K562 (cell line): Measurements from ENCODE around the gene FAM240A. TPM values are rescaled to one million over a fixed set of nuclear protein-coding genes. Genes with fewer than 3 reads are reported as not detected.

Source experiments
- ATAC-seq: fragments of 200-7000 bp; cut with Tn5 transposase; 3 replicates; pipeline ENCODE4 v1.9.1; 2020; ENCODE audit warnings: moderate library complexity
- BruUV-seq: library from RNA; stranded (reverse); fragments of 400-500 nt; replicated peaks from 2 replicates; lab custom pipeline; 2021; lab: Mats Ljungman, UMichigan
- CTCF ChIA-PET: fragments of 300-600 bp; formaldehyde crosslinking; extraction: SDS; loops from one replicate; lab custom pipeline; 2021; ENCODE audit warnings: low intra/inter-chr PET ratio; lab: Yijun Ruan, JAX
- POLR2A ChIA-PET: fragments of 300-600, 350-650 bp; sonication (Branson Sonifier 250); formaldehyde crosslinking; extraction: SDS; loops from one replicate; lab custom pipeline; 2021; ENCODE audit warnings: antibody characterized with exemption, inconsistent platforms; lab: Yijun Ruan, JAX
- DNase-seq, 4 experiments: peaks; one replicate each; pipeline versions ENCODE4 v3.0.0 to v3.0.0-alpha.2; 2011 to 2018; ENCODE audit warnings: low spot score in 3 of 4, mixed read lengths in 3 of 4; ENCODE audit errors: extremely low read depth in 1 of 4
- FAIRE-seq: peaks from 2 replicates; lab custom pipeline; 2011; peaks lifted over from hg19 to GRCh38; lab: Jason Lieb, UNC
- H2AFZ ChIP-seq: 2 replicates; pipeline ENCODE4 v1.6.0; 2011; ENCODE audit warnings: low read depth, low read length, control low read depth, inconsistent platforms
- H3K27ac ChIP-seq: fragments of 200-600 bp; 3 replicates; pipeline ENCODE4 v1.8.0; 2011; ENCODE audit warnings: low read depth, mild to moderate bottlenecking, control low read depth, inconsistent platforms, low read length, moderate library complexity, mixed read lengths; ENCODE audit errors: extremely low read depth
- H3K27me3 ChIP-seq, 2 experiments: fragments of 300-600 bp in 1 of 2; 2 replicates in 1 of 2; 3 replicates in 1 of 2; pipeline versions ENCODE4 v1.6.0 to v1.8.0; 2011; ENCODE audit warnings: inconsistent platforms in 2 of 2, low read length in 2 of 2, mild to moderate bottlenecking in 1 of 2, mixed read lengths in 1 of 2, moderate library complexity in 1 of 2; ENCODE audit not compliant: control insufficient read depth in 2 of 2, insufficient read depth in 2 of 2
- H3K36me3 ChIP-seq: fragments of 300-600 bp; 3 replicates; pipeline ENCODE4 v1.8.0; 2011; ENCODE audit warnings: mild to moderate bottlenecking, low read length, inconsistent platforms; ENCODE audit not compliant: control insufficient read depth, insufficient read depth
- H3K4me1 ChIP-seq, 2 experiments: fragments of 200-600 bp in 1 of 2; replicated peaks in 1 of 2; 2 replicates in 1 of 2; 3 replicates in 1 of 2; pipeline versions ENCODE4 v1.5.1 to v1.8.0; 2011; ENCODE audit warnings: inconsistent platforms in 2 of 2, low read length in 2 of 2, mild to moderate bottlenecking in 1 of 2, mixed read lengths in 1 of 2, moderate library complexity in 1 of 2; ENCODE audit not compliant: control insufficient read depth in 2 of 2, insufficient read depth in 2 of 2
- H3K4me2 ChIP-seq: 2 replicates; pipeline ENCODE4 v1.6.1; 2011; ENCODE audit warnings: low read length, control low read depth, inconsistent platforms, mixed read lengths; ENCODE audit not compliant: insufficient read depth
- H3K4me3 ChIP-seq: fragments of 200-600 bp; sonication (generic), shearing (Covaris generic); 2 replicates; pipeline ENCODE4 v1.5.1; 2016; ENCODE audit warnings: control low read depth, inconsistent platforms
- H3K79me2 ChIP-seq: fragments of 200-600 bp; 3 replicates; pipeline ENCODE4 v1.8.0; 2011; ENCODE audit warnings: low read length, inconsistent platforms; ENCODE audit not compliant: control insufficient read depth, insufficient read depth
- H3K9ac ChIP-seq, 2 experiments: 2 replicates each; pipeline versions ENCODE4 v1.6.0 to v1.6.1; 2011; ENCODE audit warnings: low read depth in 2 of 2, low read length in 2 of 2, control low read depth in 1 of 2, inconsistent platforms in 1 of 2, mild to moderate bottlenecking in 1 of 2, mixed read lengths in 1 of 2; ENCODE audit not compliant: insufficient read depth in 1 of 2
- H3K9me1 ChIP-seq: one replicate; pipeline ENCODE4 v1.6.0; 2011; ENCODE audit warnings: inconsistent platforms, mild to moderate bottlenecking, low read length, moderate library complexity; ENCODE audit not compliant: control insufficient read depth, insufficient read depth
- H3K9me3 ChIP-seq: replicated peaks from 2 replicates; pipeline ENCODE4 v1.5.1; 2011; ENCODE audit warnings: low read depth, low read length, inconsistent platforms; ENCODE audit not compliant: control insufficient read depth, insufficient read depth
- H4K20me1 ChIP-seq: replicated peaks from 2 replicates; pipeline ENCODE4 v1.6.1; 2011; ENCODE audit warnings: low read length, inconsistent platforms, mixed read lengths; ENCODE audit not compliant: control insufficient read depth, insufficient read depth
- ARHGAP35 ChIP-seq: fragments of 450-650 bp; IDR thresholded peaks from 2 replicates; pipeline ENCODE4 v1.6.1; 2018; ENCODE audit not compliant: partially characterized antibody
- ASH1L ChIP-seq: fragments of 450-650 bp; IDR thresholded peaks from 2 replicates; pipeline ENCODE4 v1.6.1; 2018; ENCODE audit warnings: borderline replicate concordance, mild to moderate bottlenecking, low read depth; ENCODE audit not compliant: partially characterized antibody
- CHD2 ChIP-seq: IDR thresholded peaks from 2 replicates; pipeline ENCODE4 v1.6.1; 2011; ENCODE audit warnings: low read depth, low read length
- ESRRB ChIP-seq: fragments of 250-450 bp; sonication (Bioruptor Pico); IDR thresholded peaks from 2 replicates; pipeline ENCODE4 v1.5.0; 2020; ENCODE audit warnings: mild to moderate bottlenecking, moderate library complexity, borderline replicate concordance
- ETV1 ChIP-seq: fragments of 450-650 bp; conservative IDR thresholded peaks from 2 replicates; pipeline ENCODE4 v1.6.1; 2016; ENCODE audit warnings: missing genetic modification characterization, control low read depth, low read depth, missing compliant biosample characterization
- GTF2A2 ChIP-seq: IDR thresholded peaks from 2 replicates; pipeline ENCODE4 v1.6.1; 2016; ENCODE audit warnings: mild to moderate bottlenecking, missing genetic modification characterization, missing compliant biosample characterization
- HNRNPK ChIP-seq: fragments of 200-400 bp; formaldehyde crosslinking; IDR thresholded peaks from one replicate; pipeline ENCODE4 v1.6.1; 2018; ENCODE audit warnings: mild to moderate bottlenecking, low read depth, low read length; ENCODE audit not compliant: poor library complexity, severe bottlenecking
- MXI1 ChIP-seq: IDR thresholded peaks from 2 replicates; pipeline ENCODE4 v1.6.1; 2011; ENCODE audit warnings: low read depth, mild to moderate bottlenecking, improper control_type of control experiment, low read length
- SAP30 ChIP-seq: fragments of 200-600 bp; sonication (generic); IDR thresholded peaks from 2 replicates; pipeline ENCODE4 v1.6.1; 2012; ENCODE audit warnings: borderline replicate concordance, low read depth, mild to moderate bottlenecking, moderate library complexity, low read length, control low read depth, inconsistent platforms; ENCODE audit not compliant: insufficient read depth, poor library complexity, severe bottlenecking
- ZNF239 ChIP-seq: fragments of 250-450 bp; sonication (Bioruptor Pico); IDR thresholded peaks from 2 replicates; pipeline ENCODE4 v1.4.0; 2020; ENCODE audit warnings: mild to moderate bottlenecking
- ZNF77 ChIP-seq: fragments of 250-450 bp; sonication (Bioruptor Pico); IDR thresholded peaks from 2 replicates; pipeline ENCODE4 v1.5.0; 2020
- WGBS: fragments of 100-300 bp; shearing (Covaris generic); methylation state at CpG from one replicate; pipeline ENCODE4 v1.1.6; 2016; ENCODE audit warnings: low coverage, mixed read lengths; ENCODE audit not compliant: insufficient coverage; ENCODE audit errors: missing lambda C conversion rate; 5-methylcytosine and 5-hydroxymethylcytosine counted together
- in situ Hi-C: fragments of 300-500 bp; cut with MboI; formaldehyde crosslinking; loops from 4 replicates; pipeline ENCODE4 v1.15.0; 2018; ENCODE audit warnings: inconsistent platforms, mixed read lengths
- intact Hi-C: fragments of 100-400 bp; cut with micrococcal nuclease; formaldehyde crosslinking; loops from 2 replicates; pipeline ENCODE4 v1.14.2; 2022
- polyA plus RNA-seq, 8 experiments: library from polyadenylated mRNA; depleted of rRNA in 4 of 8; stranded (reverse) in 5 of 8; unstranded in 3 of 8; fragments of >200 nt; fragmentation: Nextera tagmentation in 2 of 8; fragmentation: Illumina TruSeq in 1 of 8; extraction: Ambion mirVana in 2 of 8; extraction: Trizol in 1 of 8; gene quantifications; 2 replicates each; pipeline versions ENCODE4 v1.2.1 to v1.2.3, GENCODE V29; 2011 to 2014; ENCODE audit warnings: inconsistent platforms in 1 of 8, missing spikeins in 1 of 8
- total RNA-seq, 7 experiments: library from RNA; depleted of rRNA in 6 of 7; stranded (reverse); fragments of >200 nt in 6 of 7; fragmentation: Illumina TruSeq in 2 of 7; extraction: Trizol in 2 of 7; gene quantifications; 2 replicates each; pipeline versions ENCODE4 v1.2.1 to v1.2.3, GENCODE V29; 2011 to 2021; ENCODE audit warnings: low replicate concordance in 1 of 7

FAM240A gene
- total and polyA plus RNA-seq, 9 of the 15 experiments (the other 6 are each of a cell fraction or from before 2014, with no cell fraction given): not detected

GRCh38 chr3:46665763-46666452 lies 53.6 kb downstream of the FAM240A start:
- POLR2A ChIA-PET: interaction anchor here (0.7 kb wide), 1 partner anchor 9 kb away, joined by 3 read pairs; no protein-coding TSS in a partner anchor

More at GRCh38 chr3:46665763-46666452, 53.6 kb downstream of the FAM240A start:
- in situ Hi-C loops: no loop called here
- DNase-seq (no peak), FAIRE-seq (no peak), ATAC-seq (no peak)
- no peaks in the 10 kb centered on the region for H3K79me2 ChIP-seq
- H3K27ac ChIP-seq: no peak overlapping the region
- H3K4me1 ChIP-seq: no peaks in the 10 kb centered on the region
- H3K36me3 ChIP-seq: no peaks in the 10 kb centered on the region
- H3K4me3 ChIP-seq: no peak overlapping the region
- no peaks in the 10 kb centered on the region for H3K9me3 ChIP-seq
- 1% methylated on average over 9 of the region's 9 CpGs for WGBS
- CTCF ChIA-PET: interaction anchor here (0.5 kb wide), 1 partner anchor 113 kb away, joined by 4 read pairs; no protein-coding TSS in a partner anchor
- H2AFZ ChIP-seq: no peak overlapping the region
- TF ChIP-seq HNRNPK (no peak), ETV1 (tag) (no peak), ZNF77 (CRISPR knock-in tag) (no peak), MXI1 (no peak), SAP30 (no peak), GTF2A2 (tag) (no peak), ZNF239 (no peak), ESRRB (CRISPR knock-in tag) (no peak), ASH1L (no peak), CHD2 (no peak), ARHGAP35 (no peak)
- H3K4me2 ChIP-seq: no peak overlapping the region
- BruUV-seq: no TSS peak
- peaks cover 25% of the 10 kb centered on the region for H4K20me1 ChIP-seq
- intact Hi-C loops: no loop called here
- H3K27me3 ChIP-seq: peaks cover 13 to 94% of the 10 kb centered on the region in 2 experiments
- no peak overlapping the region for H3K9ac ChIP-seq
- no peaks in the 10 kb centered on the region for H3K9me1 ChIP-seq
